ENCODE results near the gene HSD17B4. TPM values are rescaled to one million over a fixed set of nuclear protein-coding genes. Genes with fewer than 3 reads are reported as not detected.
"Not testable (repeated sequence)": the region's sequence is repeated elsewhere in the genome, so short reads cannot be mapped to it uniquely, and the experiment has no call there.

HSD17B4 gene
- total and polyA plus RNA-seq, 2 donors = 204 to 226 TPM

- DNase-seq (ENCODE audit: extremely low spot score) = no peak
- Histone ChIP-seq H3K4me1 (ENCODE audit: insufficient read depth) (peaks cover 2% of the 10 kb centered on the region), H3K27ac (ENCODE audit: low read depth) (no peak overlapping the region), H3K36me3 (ENCODE audit: insufficient read depth) (no peaks in the 10 kb centered on the region), H3K4me3 (ENCODE audit: low read depth, low read length) (no peak overlapping the region)
- 50% methylated on average over 5 of the region's 5 CpGs for WGBS
Measured at GRCh38 chr5:119417891-119418605, 34.2 kb upstream of the HSD17B4 start.

GRCh38 chr5:119418606-119419100, 33.6 kb upstream of the HSD17B4 start:
- no peak overlapping the region for H3K27ac ChIP-seq (ENCODE audit: low read depth)
- no peaks in the 10 kb centered on the region for H3K36me3 ChIP-seq (ENCODE audit: insufficient read depth)
- peaks cover 2% of the 10 kb centered on the region for H3K4me1 ChIP-seq (ENCODE audit: insufficient read depth)
- peak; percentile 17 for DNase-seq (ENCODE audit: extremely low spot score)
- WGBS = 34% methylated on average over 2 of the region's 2 CpGs
- no peak overlapping the region for H3K4me3 ChIP-seq (ENCODE audit: low read depth, low read length)

- WGBS = 79% methylated on average over 3 of the region's 3 CpGs
- Histone ChIP-seq H3K27ac (ENCODE audit: low read depth) (no peak overlapping the region), H3K4me1 (ENCODE audit: insufficient read depth) (peaks cover 2% of the 10 kb centered on the region), H3K36me3 (ENCODE audit: insufficient read depth) (no peaks in the 10 kb centered on the region), H3K4me3 (ENCODE audit: low read depth, low read length) (no peak overlapping the region)
- no peak for DNase-seq (ENCODE audit: extremely low spot score)
Measured at GRCh38 chr5:119420169-119420568, 32.1 kb upstream of the HSD17B4 start.

- DNase-seq (ENCODE audit: extremely low spot score) = no peak
- no peak overlapping the region for H3K27ac ChIP-seq (ENCODE audit: low read depth)
- no peaks in the 10 kb centered on the region for H3K36me3 ChIP-seq (ENCODE audit: insufficient read depth)
- peaks cover 1% of the 10 kb centered on the region for H3K4me1 ChIP-seq (ENCODE audit: insufficient read depth)
- no peak overlapping the region for H3K4me3 ChIP-seq (ENCODE audit: low read depth, low read length)
- WGBS = 98% methylated on average over 3 of the region's 3 CpGs
Measured at GRCh38 chr5:119426057-119426456, 26.2 kb upstream of the HSD17B4 start.

- Histone ChIP-seq H3K36me3 (ENCODE audit: insufficient read depth) (no peaks in the 10 kb centered on the region), H3K27ac (ENCODE audit: low read depth) (no peak overlapping the region), H3K4me3 (ENCODE audit: low read depth, low read length) (no peak overlapping the region), H3K4me1 (ENCODE audit: insufficient read depth) (no peaks in the 10 kb centered on the region)
- DNase-seq (ENCODE audit: extremely low spot score) = no peak
- 26% methylated on average over 2 of the region's 2 CpGs for WGBS
Measured at GRCh38 chr5:119427060-119427459, 25.2 kb upstream of the HSD17B4 start.

GRCh38 chr5:119427596-119427995, 24.7 kb upstream of the HSD17B4 start:
- not testable (repeated sequence) for H3K36me3 ChIP-seq (ENCODE audit: insufficient read depth); DNase-seq (ENCODE audit: extremely low spot score); H3K27ac ChIP-seq (ENCODE audit: low read depth); H3K4me3 ChIP-seq (ENCODE audit: low read depth, low read length); H3K4me1 ChIP-seq (ENCODE audit: insufficient read depth)
- WGBS = 48% methylated on average over 4 of the region's 4 CpGs

- DNase-seq (ENCODE audit: extremely low spot score); H3K27ac ChIP-seq (ENCODE audit: low read depth); H3K4me1 ChIP-seq (ENCODE audit: insufficient read depth); H3K4me3 ChIP-seq (ENCODE audit: low read depth, low read length); H3K36me3 ChIP-seq (ENCODE audit: insufficient read depth): not testable (repeated sequence)
- WGBS = 94% methylated on average over 1 of the region's 1 CpG
Measured at GRCh38 chr5:119428166-119428565, 24.1 kb upstream of the HSD17B4 start.

- not testable (repeated sequence) for H3K4me3 ChIP-seq (ENCODE audit: low read depth, low read length); H3K4me1 ChIP-seq (ENCODE audit: insufficient read depth); H3K36me3 ChIP-seq (ENCODE audit: insufficient read depth); H3K27ac ChIP-seq (ENCODE audit: low read depth); DNase-seq (ENCODE audit: extremely low spot score)
- WGBS = 79% methylated on average over 3 of the region's 3 CpGs
Measured at GRCh38 chr5:119428574-119428973, 23.7 kb upstream of the HSD17B4 start.

- 91% methylated on average over 10 of the region's 10 CpGs for WGBS
Measured at GRCh38 chr5:119432674-119433237, 19.5 kb upstream of the HSD17B4 start.

GRCh38 chr5:119435436-119436132, 16.7 kb upstream of the HSD17B4 start:
- Histone ChIP-seq H3K36me3 (ENCODE audit: insufficient read depth) (no peaks in the 10 kb centered on the region), H3K4me3 (ENCODE audit: low read depth, low read length) (no peak overlapping the region), H3K27ac (ENCODE audit: low read depth) (no peak overlapping the region), H3K4me1 (ENCODE audit: insufficient read depth) (no peaks in the 10 kb centered on the region)
- no peak for DNase-seq (ENCODE audit: extremely low spot score)
- 63% methylated on average over 8 of the region's 8 CpGs for WGBS

More at GRCh38 chr5:119432674-119433237, 19.5 kb upstream of the HSD17B4 start:
- H3K4me3 ChIP-seq (ENCODE audit: low read depth, low read length); H3K4me1 ChIP-seq (ENCODE audit: insufficient read depth); DNase-seq (ENCODE audit: extremely low spot score); H3K36me3 ChIP-seq (ENCODE audit: insufficient read depth); H3K27ac ChIP-seq (ENCODE audit: low read depth): not testable (repeated sequence)

GRCh38 chr5:119437785-119438586, 14.3 kb upstream of the HSD17B4 start:
- not testable (repeated sequence) for H3K27ac ChIP-seq (ENCODE audit: low read depth); H3K4me3 ChIP-seq (ENCODE audit: low read depth, low read length); H3K4me1 ChIP-seq (ENCODE audit: insufficient read depth); DNase-seq (ENCODE audit: extremely low spot score); H3K36me3 ChIP-seq (ENCODE audit: insufficient read depth)
- WGBS = 83% methylated on average over 3 of the region's 3 CpGs

- not testable (repeated sequence) for DNase-seq (ENCODE audit: extremely low spot score); H3K4me1 ChIP-seq (ENCODE audit: insufficient read depth); H3K27ac ChIP-seq (ENCODE audit: low read depth); H3K4me3 ChIP-seq (ENCODE audit: low read depth, low read length); H3K36me3 ChIP-seq (ENCODE audit: insufficient read depth)
- 47% methylated on average over 1 of the region's 1 CpG for WGBS
Measured at GRCh38 chr5:119438587-119438917, 13.7 kb upstream of the HSD17B4 start.

GRCh38 chr5:119439140-119439631, 13.1 kb upstream of the HSD17B4 start:
- no peak overlapping the region for H3K4me3 ChIP-seq (ENCODE audit: low read depth, low read length)
- no peaks in the 10 kb centered on the region for H3K4me1 ChIP-seq (ENCODE audit: insufficient read depth)
- 78% methylated on average over 8 of the region's 8 CpGs for WGBS
- H3K27ac ChIP-seq (ENCODE audit: low read depth) = no peak overlapping the region
- H3K36me3 ChIP-seq (ENCODE audit: insufficient read depth) = no peaks in the 10 kb centered on the region
- no peak for DNase-seq (ENCODE audit: extremely low spot score)
